Measurements from ENCODE around the gene RGS14. TPM values are rescaled to one million over a fixed set of nuclear protein-coding genes. Genes with fewer than 3 reads are reported as not detected.
"Not testable (repeated sequence)": the region's sequence is repeated elsewhere in the genome, so short reads cannot be mapped to it uniquely, and the experiment has no call there.

Gene RGS14
- total and polyA plus RNA-seq, 4 donors, result 9.3 to 32.8 (median 23.1) TPM

DNA sequence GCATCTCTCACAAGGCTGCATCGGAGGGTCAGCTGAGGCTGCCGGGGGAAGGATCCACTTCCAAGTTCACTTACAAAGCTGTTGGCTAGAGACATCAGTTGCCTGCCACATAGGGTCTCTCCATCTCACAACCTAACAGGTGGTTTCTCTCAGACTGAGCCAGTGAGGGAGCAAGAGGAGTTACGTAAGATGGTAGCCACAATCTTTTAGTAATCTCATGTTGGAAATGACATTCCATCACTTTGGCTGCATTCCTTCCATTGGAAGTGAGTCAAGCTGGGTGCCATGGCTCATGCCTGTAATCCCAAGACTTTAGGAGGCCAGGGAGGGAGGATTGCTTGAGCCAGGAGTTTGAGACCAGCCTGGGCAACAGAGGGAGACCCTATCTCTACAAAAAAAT is 61.3 kb downstream of the RGS14 start:
- Histone ChIP-seq H3K4me3 (no peak overlapping the region), H3K27ac (ENCODE audit: low read depth in 1 of 2, low read length in 1 of 2) (no peak overlapping the region), H3K36me3 (ENCODE audit: control insufficient read depth in 4 of 4, insufficient read depth in 4 of 4, low read length in 4 of 4) (no peaks in the 10 kb centered on the region), H3K9me3 (ENCODE audit: control insufficient read depth in 4 of 4, insufficient read depth in 3 of 4, low read length in 3 of 4) (no peaks in the 10 kb centered on the region), H3K4me1 (ENCODE audit: control insufficient read depth in 5 of 5, insufficient read depth in 5 of 5, low read length in 5 of 5) (no peaks in the 10 kb centered on the region), H3K9ac (ENCODE audit: insufficient read depth in 1 of 2, low read length in 2 of 2) (no peak overlapping the region), H3K27me3 (ENCODE audit: control insufficient read depth in 3 of 3, insufficient read depth in 3 of 3, low read length in 2 of 3) (no peaks in the 10 kb centered on the region)
- TF ChIP-seq, protein P1, sequence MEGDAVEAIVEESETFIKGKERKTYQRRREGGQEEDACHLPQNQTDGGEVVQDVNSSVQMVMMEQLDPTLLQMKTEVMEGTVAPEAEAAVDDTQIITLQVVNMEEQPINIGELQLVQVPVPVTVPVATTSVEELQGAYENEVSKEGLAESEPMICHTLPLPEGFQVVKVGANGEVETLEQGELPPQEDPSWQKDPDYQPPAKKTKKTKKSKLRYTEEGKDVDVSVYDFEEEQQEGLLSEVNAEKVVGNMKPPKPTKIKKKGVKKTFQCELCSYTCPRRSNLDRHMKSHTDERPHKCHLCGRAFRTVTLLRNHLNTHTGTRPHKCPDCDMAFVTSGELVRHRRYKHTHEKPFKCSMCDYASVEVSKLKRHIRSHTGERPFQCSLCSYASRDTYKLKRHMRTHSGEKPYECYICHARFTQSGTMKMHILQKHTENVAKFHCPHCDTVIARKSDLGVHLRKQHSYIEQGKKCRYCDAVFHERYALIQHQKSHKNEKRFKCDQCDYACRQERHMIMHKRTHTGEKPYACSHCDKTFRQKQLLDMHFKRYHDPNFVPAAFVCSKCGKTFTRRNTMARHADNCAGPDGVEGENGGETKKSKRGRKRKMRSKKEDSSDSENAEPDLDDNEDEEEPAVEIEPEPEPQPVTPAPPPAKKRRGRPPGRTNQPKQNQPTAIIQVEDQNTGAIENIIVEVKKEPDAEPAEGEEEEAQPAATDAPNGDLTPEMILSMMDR (IDR thresholded peaks at IDR 0.05; ENCODE audit: control extremely low read depth, extremely low read depth), result no peak
- no peak for ATAC-seq (ENCODE audit: insufficient read depth, low FRiP score)
- 71 to 72% methylated on average over 3 of the region's 3 CpGs for WGBS, 2 donors
- peak; percentile 71 to 86 (median 86) for DNase-seq

DNA sequence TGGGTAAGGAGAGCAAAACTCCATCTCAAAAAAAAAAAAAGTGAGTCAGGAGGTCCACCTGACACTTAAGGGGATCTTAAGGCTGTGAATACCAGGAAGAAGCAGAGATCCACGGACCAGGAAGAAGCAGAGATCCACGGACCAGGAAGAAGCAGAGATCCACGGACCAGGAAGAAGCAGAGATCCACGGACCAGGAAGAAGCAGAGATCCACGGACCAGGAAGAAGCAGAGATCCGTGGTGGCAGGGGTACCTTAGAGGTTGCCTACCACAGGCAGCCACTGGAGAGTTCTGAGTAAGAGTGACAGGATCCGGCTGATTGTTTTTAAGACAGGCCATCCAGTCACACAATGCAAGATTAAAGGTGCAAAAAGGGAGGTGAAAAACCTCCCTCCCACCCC is 62.7 kb downstream of the RGS14 start:
- not testable (repeated sequence) for H3K36me3 ChIP-seq (ENCODE audit: control insufficient read depth in 4 of 4, insufficient read depth in 4 of 4, low read length in 4 of 4); DNase-seq; H3K9me3 ChIP-seq (ENCODE audit: control insufficient read depth in 4 of 4, insufficient read depth in 3 of 4, low read length in 3 of 4); H3K27me3 ChIP-seq (ENCODE audit: control insufficient read depth in 3 of 3, insufficient read depth in 3 of 3, low read length in 2 of 3); H3K4me1 ChIP-seq (ENCODE audit: control insufficient read depth in 5 of 5, insufficient read depth in 5 of 5, low read length in 5 of 5); H3K9ac ChIP-seq (ENCODE audit: insufficient read depth in 1 of 2, low read length in 2 of 2); ATAC-seq (ENCODE audit: insufficient read depth, low FRiP score); H3K27ac ChIP-seq (ENCODE audit: low read depth in 1 of 2, low read length in 1 of 2); H3K4me3 ChIP-seq
- 70 to 84% methylated on average over 7 of the region's 7 CpGs for WGBS, 2 donors

DNA sequence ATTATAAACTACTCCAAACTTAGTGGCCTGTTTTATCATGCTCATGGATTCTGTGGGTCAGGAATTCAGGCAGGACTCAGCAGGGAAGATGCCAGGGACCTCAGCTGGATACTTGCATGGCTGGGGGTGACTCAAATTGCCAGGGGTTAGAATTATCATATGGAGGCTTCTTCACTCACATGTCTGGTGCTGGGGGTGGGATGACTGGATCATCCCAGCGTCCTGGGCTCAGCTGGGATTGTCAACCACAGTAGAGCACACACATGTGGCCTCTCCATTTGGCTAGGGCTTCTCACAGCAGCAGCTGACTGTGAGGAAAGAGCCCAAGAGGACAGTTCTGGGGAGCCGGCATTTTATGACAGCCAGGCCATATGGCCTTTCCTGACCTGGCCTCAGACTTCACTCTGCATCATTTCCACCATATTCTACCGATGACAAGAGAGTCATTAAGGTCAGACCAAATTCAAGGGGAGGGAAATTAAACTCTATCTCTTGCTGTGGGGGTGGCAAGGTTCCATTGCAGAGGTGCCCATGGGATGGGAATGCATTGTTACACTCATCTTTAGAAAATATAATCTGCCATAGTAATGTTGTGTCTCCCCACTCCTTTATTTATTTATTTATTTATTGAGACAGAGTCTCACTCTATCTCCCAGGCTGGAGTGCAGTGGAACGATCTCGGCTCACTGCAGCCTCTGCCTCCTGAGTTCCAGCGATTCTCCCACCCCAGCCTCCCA is 63.5 kb downstream of the RGS14 start:
- no peak for DNase-seq
- TF ChIP-seq, protein P1 (IDR thresholded peaks at IDR 0.05; ENCODE audit: control extremely low read depth, extremely low read depth), result no peak
- Histone ChIP-seq H3K4me3 (no peak overlapping the region), H3K27ac (ENCODE audit: low read depth in 1 of 2, low read length in 1 of 2) (no peak overlapping the region), H3K36me3 (ENCODE audit: control insufficient read depth in 4 of 4, insufficient read depth in 4 of 4, low read length in 4 of 4) (no peaks in the 10 kb centered on the region), H3K9me3 (ENCODE audit: control insufficient read depth in 4 of 4, insufficient read depth in 3 of 4, low read length in 3 of 4) (no peaks in the 10 kb centered on the region), H3K27me3 (ENCODE audit: control insufficient read depth in 3 of 3, insufficient read depth in 3 of 3, low read length in 2 of 3) (no peaks in the 10 kb centered on the region), H3K9ac (ENCODE audit: insufficient read depth in 1 of 2, low read length in 2 of 2) (no peak overlapping the region), H3K4me1 (ENCODE audit: control insufficient read depth in 5 of 5, insufficient read depth in 5 of 5, low read length in 5 of 5) (peaks cover 0 to 7% (median 4%) of the 10 kb centered on the region in 5 donors)
- 85 to 88% methylated on average over 6 of the region's 6 CpGs for WGBS, 2 donors
- no peak for ATAC-seq (ENCODE audit: insufficient read depth, low FRiP score)

Other genes starting within 250 kb of the RGS14 start
- gene NSD1, start 224.2 kb upstream of the RGS14 start, total RNA-seq, result 10 to 100 TPM; 74.3 to 81.7 TPM
- gene NSD1, start 224.2 kb upstream of the RGS14 start, polyA plus RNA-seq, result 10 to 100 TPM in 1 of 2 donors, 1 to 10 TPM in 1; 8.0 to 12.1 TPM
- gene RAB24, start 54.2 kb upstream of the RGS14 start, total RNA-seq, result 10 to 100 TPM; 25.9 to 29.5 TPM
- 10 to 100 TPM; 55.4 to 76.6 TPM for gene RAB24, start 54.2 kb upstream of the RGS14 start, polyA plus RNA-seq
- gene PRELID1, start 54.1 kb upstream of the RGS14 start, total RNA-seq, result 100 to 1,000 TPM in 1 of 2 donors, 10 to 100 TPM in 1; 43.3 to 134 TPM
- gene PRELID1, start 54.1 kb upstream of the RGS14 start, polyA plus RNA-seq, result 100 to 1,000 TPM; 133 to 236 TPM
- gene MXD3, start 46.0 kb upstream of the RGS14 start, total RNA-seq, result 1 to 10 TPM; 7.4 to 8.4 TPM
- gene MXD3, start 46.0 kb upstream of the RGS14 start, polyA plus RNA-seq, result 10 to 100 TPM; 17.5 to 29.0 TPM
- gene LMAN2, start 6.3 kb upstream of the RGS14 start, total RNA-seq, result 100 to 1,000 TPM; 179 to 183 TPM
- gene LMAN2, start 6.3 kb upstream of the RGS14 start, polyA plus RNA-seq, result 100 to 1,000 TPM; 101 to 316 TPM
- gene SLC34A1, start 26.5 kb downstream of the RGS14 start, total RNA-seq, result not detected
- under 1 TPM in 1 of 2 donors, not detected in 1; 0.02 TPM for gene SLC34A1, start 26.5 kb downstream of the RGS14 start, polyA plus RNA-seq
- gene PFN3, start 42.7 kb downstream of the RGS14 start, total RNA-seq, result not detected
- gene PFN3, start 42.7 kb downstream of the RGS14 start, polyA plus RNA-seq, result not detected
- 1 to 10 TPM in 1 of 2 donors, not detected in 1; 1.4 TPM for gene F12, start 51.6 kb downstream of the RGS14 start, total RNA-seq
- gene F12, start 51.6 kb downstream of the RGS14 start, polyA plus RNA-seq, result 1 to 10 TPM; 1.3 to 1.7 TPM
- 10 to 100 TPM; 22.4 to 58.1 TPM for gene GRK6, start 68.8 kb downstream of the RGS14 start, total RNA-seq
- 10 to 100 TPM; 20.7 to 68.0 TPM for gene GRK6, start 68.8 kb downstream of the RGS14 start, polyA plus RNA-seq
- 1 to 10 TPM; 2.9 to 7.2 TPM for gene PRR7, start 88.9 kb downstream of the RGS14 start, total RNA-seq
- 1 to 10 TPM; 1.9 to 5.0 TPM for gene PRR7, start 88.9 kb downstream of the RGS14 start, polyA plus RNA-seq
- gene DBN1, start 115.7 kb downstream of the RGS14 start, total RNA-seq, result 10 to 100 TPM; 36.5 to 38.3 TPM
- gene DBN1, start 115.7 kb downstream of the RGS14 start, polyA plus RNA-seq, result 10 to 100 TPM; 18.7 to 24.1 TPM
- 100 to 1,000 TPM in 1 of 2 donors, 10 to 100 TPM in 1; 49.2 to 124 TPM for gene PDLIM7, start 139.7 kb downstream of the RGS14 start, total RNA-seq
- 100 to 1,000 TPM in 1 of 2 donors, 10 to 100 TPM in 1; 65.5 to 102 TPM for gene PDLIM7, start 139.7 kb downstream of the RGS14 start, polyA plus RNA-seq
- 10 to 100 TPM; 15.6 to 73.5 TPM for gene DOK3, start 151.9 kb downstream of the RGS14 start, total RNA-seq
- 100 to 1,000 TPM in 1 of 2 donors, 10 to 100 TPM in 1; 22.0 to 146 TPM for gene DOK3, start 151.9 kb downstream of the RGS14 start, polyA plus RNA-seq
- 10 to 100 TPM; 64.9 to 82.4 TPM for gene DDX41, start 159.0 kb downstream of the RGS14 start, total RNA-seq
- gene DDX41, start 159.0 kb downstream of the RGS14 start, polyA plus RNA-seq, result 100 to 1,000 TPM in 1 of 2 donors, 10 to 100 TPM in 1; 63.2 to 110 TPM
- 10 to 100 TPM; 49.0 to 92.3 TPM for gene FAM193B, start 196.6 kb downstream of the RGS14 start, total RNA-seq
- 100 to 1,000 TPM in 1 of 2 donors, 10 to 100 TPM in 1; 70.5 to 139 TPM for gene FAM193B, start 196.6 kb downstream of the RGS14 start, polyA plus RNA-seq
- 100 to 1,000 TPM in 1 of 2 donors, 10 to 100 TPM in 1; 76.4 to 232 TPM for gene TMED9, start 234.3 kb downstream of the RGS14 start, total RNA-seq
- gene TMED9, start 234.3 kb downstream of the RGS14 start, polyA plus RNA-seq, result 100 to 1,000 TPM; 133 to 325 TPM
- gene B4GALT7, start 242.2 kb downstream of the RGS14 start, total RNA-seq, result 10 to 100 TPM; 14.3 to 40.0 TPM
- 10 to 100 TPM; 31.1 to 31.8 TPM for gene B4GALT7, start 242.2 kb downstream of the RGS14 start, polyA plus RNA-seq

All from lung (tissue), 12 donors.